HUES48 (cell line): ENCODE data around the gene THEM5.

ENCODE experiments used
- H3K27ac ChIP-seq: one replicate; pipeline ENCODE4 v1.7.0; 2013; ENCODE audit warnings: low read depth, low read length, inconsistent platforms
- H3K27me3 ChIP-seq: 2 replicates; pipeline ENCODE4 v1.6.1; 2013; ENCODE audit warnings: mild to moderate bottlenecking, low read length; ENCODE audit not compliant: control insufficient read depth, insufficient read depth
- H3K36me3 ChIP-seq: 2 replicates; pipeline ENCODE4 v1.6.1; 2013; ENCODE audit warnings: low read length; ENCODE audit not compliant: control insufficient read depth, insufficient read depth
- H3K4me1 ChIP-seq: 2 replicates; pipeline ENCODE4 v1.6.1; 2013; ENCODE audit warnings: mild to moderate bottlenecking, low read length; ENCODE audit not compliant: control insufficient read depth, insufficient read depth
- H3K4me3 ChIP-seq: 2 replicates; pipeline ENCODE4 v1.5.1; 2013; ENCODE audit warnings: mild to moderate bottlenecking, low read depth, low read length
- H3K9ac ChIP-seq: 2 replicates; pipeline ENCODE4 v1.6.1; 2013; ENCODE audit warnings: mild to moderate bottlenecking, low read depth, low read length, moderate library complexity
- H3K9me3 ChIP-seq: 2 replicates; pipeline ENCODE4 v1.6.1; 2013; ENCODE audit warnings: low read length; ENCODE audit not compliant: control insufficient read depth, insufficient read depth

The THEM5 gene

DNA sequence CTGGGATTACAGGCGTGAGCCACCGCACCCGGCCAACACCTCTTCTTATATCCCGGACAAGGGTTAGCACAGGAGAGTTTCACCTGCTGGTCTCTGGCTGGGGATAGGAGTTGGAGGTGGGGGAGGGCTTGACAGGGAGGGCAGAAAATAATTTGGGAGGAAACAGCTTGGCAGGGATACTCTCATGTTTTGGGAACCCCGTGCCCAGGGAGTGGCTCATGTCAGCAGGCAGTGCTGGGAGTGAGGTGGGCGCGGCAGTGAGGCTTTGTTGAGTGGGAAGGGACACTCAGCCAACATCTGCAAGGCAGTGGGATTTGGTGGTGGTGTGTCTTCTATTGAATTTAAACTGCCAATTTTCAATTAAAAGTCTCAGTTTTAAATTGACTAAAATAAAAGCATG lies 1.1 kb upstream of the THEM5 start:
- Histone ChIP-seq H3K4me3 (no peak overlapping the region), H3K27ac (no peak overlapping the region), H3K4me1 (no peaks in the 10 kb centered on the region), H3K9ac (no peak overlapping the region), H3K36me3 (no peaks in the 10 kb centered on the region), H3K9me3 (no peaks in the 10 kb centered on the region), H3K27me3 (peaks cover 32% of the 10 kb centered on the region)

DNA sequence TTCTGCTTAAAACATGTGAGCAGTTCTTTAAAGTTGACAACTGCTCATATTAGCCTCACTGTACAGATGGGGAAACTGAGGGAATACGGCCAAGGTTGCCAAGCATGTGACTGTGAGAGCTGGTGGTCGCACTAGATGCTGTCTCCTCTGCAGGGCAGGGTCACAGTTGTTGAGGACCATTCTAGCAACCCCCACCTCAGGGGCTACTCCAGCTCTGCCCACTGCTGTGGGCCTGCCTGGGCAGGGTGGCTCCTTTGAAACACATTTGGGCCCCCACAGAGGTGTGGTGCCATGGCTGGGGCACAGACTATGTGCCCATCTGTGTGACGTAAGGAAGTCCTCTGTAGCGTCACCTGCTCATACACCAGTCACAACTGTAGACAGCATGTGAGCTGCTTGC lies 779 bp downstream of the THEM5 start:
- Histone ChIP-seq H3K4me3 (no peak overlapping the region), H3K27me3 (peaks cover 13% of the 10 kb centered on the region), H3K9ac (no peak overlapping the region), H3K9me3 (no peaks in the 10 kb centered on the region), H3K27ac (no peak overlapping the region), H3K4me1 (no peaks in the 10 kb centered on the region), H3K36me3 (no peaks in the 10 kb centered on the region)

DNA sequence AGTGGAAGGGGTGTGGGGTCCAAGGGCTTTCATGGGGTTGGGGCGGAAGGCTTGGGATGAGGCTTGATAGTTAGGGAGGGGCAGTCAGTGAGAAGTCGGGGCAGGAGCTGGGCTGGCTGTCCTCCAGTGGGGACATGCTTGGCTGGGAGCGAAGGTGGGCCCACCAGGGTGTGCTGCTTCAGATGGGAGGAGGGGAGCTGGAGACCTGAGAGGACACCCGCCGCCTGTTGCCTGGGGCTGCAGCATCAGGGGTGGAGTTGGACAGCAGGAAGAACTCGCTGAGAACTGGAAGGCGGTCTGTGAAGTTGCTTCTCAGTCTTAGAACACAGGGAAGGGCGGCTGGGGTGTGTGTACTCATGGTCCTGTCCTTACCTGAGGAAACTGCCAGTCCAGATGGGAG lies 1.6 kb downstream of the THEM5 start:
- Histone ChIP-seq H3K27ac (no peak overlapping the region), H3K9me3 (no peaks in the 10 kb centered on the region), H3K36me3 (no peaks in the 10 kb centered on the region), H3K27me3 (peaks cover 5% of the 10 kb centered on the region; the same call in 1 of the 2 replicates), H3K4me3 (no peak overlapping the region), H3K4me1 (no peaks in the 10 kb centered on the region; the same call in 1 of the 2 replicates), H3K9ac (no peak overlapping the region)

DNA sequence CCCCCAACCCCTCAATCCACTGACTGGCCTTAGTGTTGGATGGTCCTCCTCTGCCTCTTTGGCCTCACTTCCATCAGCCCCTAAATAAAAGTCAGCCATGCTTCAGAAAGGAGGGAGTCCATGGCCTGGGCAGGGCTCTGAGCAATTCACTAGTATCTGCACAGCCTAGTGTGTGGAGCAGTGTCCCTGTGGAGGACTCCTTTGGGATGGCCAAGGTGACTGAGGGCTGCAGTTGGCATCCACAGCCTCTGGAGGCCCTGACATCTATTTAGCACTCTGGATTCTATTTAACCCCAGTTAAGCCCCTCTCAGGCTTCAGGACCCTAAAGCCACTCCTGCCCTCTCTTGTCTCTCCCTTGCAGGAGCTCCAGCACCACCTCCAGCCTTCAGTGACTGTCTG lies 3.6 kb downstream of the THEM5 start:
- Histone ChIP-seq H3K4me3 (no peak overlapping the region), H3K27ac (no peak overlapping the region), H3K9me3 (no peaks in the 10 kb centered on the region), H3K36me3 (no peaks in the 10 kb centered on the region), H3K27me3 (peaks cover 5% of the 10 kb centered on the region; the same call in 1 of the 2 replicates), H3K9ac (no peak overlapping the region), H3K4me1 (peaks cover 11% of the 10 kb centered on the region)

DNA sequence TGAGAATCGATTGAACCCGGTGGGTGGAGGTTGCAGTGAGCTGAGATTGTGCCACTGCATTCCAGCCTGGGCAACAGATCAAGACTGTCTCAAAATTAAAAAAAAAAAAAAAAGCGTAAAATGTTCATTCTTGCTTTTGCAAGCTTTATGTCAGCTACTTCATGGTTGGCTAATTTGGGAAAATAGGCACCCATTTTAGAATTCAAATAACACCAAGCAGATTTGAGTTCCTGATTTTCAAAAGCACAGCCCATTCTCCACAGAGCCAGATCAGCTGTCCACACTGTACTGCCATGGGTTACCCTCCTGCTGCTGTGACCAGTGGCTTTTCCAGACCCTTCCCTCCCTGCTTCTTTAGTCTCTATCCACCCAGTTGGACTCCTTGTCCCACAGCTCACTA lies 4.4 kb downstream of the THEM5 start:
- no peak overlapping the region for H3K4me3 ChIP-seq
- H3K36me3 ChIP-seq = no peaks in the 10 kb centered on the region
- no peak overlapping the region for H3K9ac ChIP-seq
- peaks cover 5% of the 10 kb centered on the region; the same call in 1 of the 2 replicates for H3K27me3 ChIP-seq
- H3K27ac ChIP-seq = no peak overlapping the region
- H3K9me3 ChIP-seq = no peaks in the 10 kb centered on the region
- H3K4me1 ChIP-seq = peaks cover 11% of the 10 kb centered on the region

DNA sequence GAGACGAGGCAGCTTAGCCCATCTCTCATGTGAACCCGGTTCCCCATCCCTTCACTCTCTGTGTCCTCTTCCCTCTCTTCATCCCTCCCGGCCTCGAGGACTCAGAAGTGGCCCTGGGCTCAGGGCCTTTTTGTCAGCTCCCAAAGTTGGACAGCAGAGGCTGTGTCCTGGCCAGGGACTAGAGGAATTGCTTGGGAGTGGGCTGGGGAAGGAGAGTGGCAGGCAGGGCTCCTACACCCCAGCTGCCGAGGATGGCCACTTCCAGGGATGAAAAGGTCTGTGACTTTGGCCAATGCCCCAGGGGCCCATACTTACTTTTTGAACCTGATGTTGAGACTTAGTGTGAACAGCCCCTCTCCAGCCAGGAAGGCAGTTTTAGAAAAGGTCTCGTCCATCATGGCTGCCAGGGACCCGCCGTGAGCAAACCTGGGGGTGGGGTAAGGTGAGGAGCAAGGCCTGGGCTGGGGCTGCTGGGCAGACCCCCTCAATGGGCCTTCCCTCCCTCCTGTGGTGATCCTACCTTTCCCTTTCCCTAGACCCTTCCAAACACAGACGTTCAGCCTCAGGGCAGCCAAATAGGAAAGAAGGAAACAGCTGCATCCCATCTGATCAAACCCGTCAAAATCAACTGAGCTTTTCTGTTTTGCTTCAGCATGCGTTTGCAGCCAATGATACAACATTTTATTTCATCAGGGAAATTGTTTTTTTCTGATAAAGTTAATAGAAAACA lies 5.5 kb downstream of the THEM5 start:
- no peaks in the 10 kb centered on the region for H3K36me3 ChIP-seq
- H3K27me3 ChIP-seq = peaks cover 5% of the 10 kb centered on the region; the same call in 1 of the 2 replicates
- H3K9me3 ChIP-seq = no peaks in the 10 kb centered on the region
- no peak overlapping the region for H3K9ac ChIP-seq
- peaks cover 11% of the 10 kb centered on the region for H3K4me1 ChIP-seq
- no peak overlapping the region for H3K27ac ChIP-seq
- H3K4me3 ChIP-seq = no peak overlapping the region

DNA sequence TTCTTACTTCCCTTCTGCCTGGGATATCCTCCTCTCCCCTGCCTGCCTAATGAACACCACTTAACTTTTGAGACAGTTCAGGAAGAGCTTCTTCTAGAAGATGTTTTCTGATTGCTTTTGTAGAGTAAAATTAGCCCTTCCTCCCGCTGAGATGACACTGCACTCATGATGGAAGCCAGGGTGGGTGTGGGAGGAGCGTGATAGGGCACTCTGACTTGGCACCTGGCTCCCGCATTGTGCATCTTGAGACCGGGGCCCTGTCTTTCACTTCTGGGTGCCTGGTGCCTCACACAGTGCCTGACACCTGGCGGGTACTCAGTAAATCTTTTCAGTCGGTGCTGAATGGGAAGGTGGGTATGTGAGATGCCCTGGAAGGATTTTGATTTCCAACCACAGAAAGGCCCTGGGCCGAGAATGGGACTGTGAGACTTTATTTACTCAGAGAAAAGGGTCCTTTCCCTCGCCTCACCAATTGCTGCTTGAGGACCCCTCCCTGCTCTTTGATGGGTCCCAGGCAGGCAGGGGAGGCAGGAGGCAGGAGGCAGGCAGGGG lies 6.8 kb downstream of the THEM5 start:
- Histone ChIP-seq H3K9me3 (no peaks in the 10 kb centered on the region), H3K9ac (no peak overlapping the region), H3K36me3 (no peaks in the 10 kb centered on the region), H3K27ac (peak overlapping the region; percentile 63), H3K4me3 (no peak overlapping the region), H3K4me1 (peaks cover 11% of the 10 kb centered on the region), H3K27me3 (0 out of 2 replicates have a peak, but pooled peaks cover 2% of the 10 kb centered on the region)

DNA sequence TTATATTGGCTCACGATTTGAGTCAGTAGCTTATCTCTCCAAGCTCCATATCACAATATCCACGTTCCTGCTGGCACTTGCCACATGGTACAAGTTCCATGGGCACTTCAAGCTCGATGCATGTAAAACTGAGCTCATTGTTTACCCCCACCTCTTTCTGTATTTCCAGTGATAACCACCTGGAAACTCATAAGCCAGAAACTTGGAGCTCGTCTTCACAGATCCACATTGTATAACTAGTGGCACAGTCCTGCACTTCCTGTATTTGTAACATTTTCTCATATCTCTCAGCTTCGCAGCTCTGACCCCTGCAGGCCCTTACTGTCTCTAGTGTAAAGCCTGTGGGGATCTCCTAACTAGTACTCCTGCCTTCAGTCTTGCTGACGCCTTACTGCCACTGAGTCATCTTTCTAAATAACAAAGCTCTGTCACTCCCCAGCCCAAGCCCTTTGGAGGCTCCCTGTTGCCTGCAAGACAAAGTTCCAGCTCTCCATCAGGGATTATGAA lies 7.4 kb downstream of the THEM5 start:
- Histone ChIP-seq H3K9ac (no peak overlapping the region), H3K9me3 (no peaks in the 10 kb centered on the region), H3K4me1 (peaks cover 11% of the 10 kb centered on the region), H3K36me3 (no peaks in the 10 kb centered on the region), H3K4me3 (no peak overlapping the region), H3K27me3 (peaks cover 8% of the 10 kb centered on the region), H3K27ac (peak overlapping the region; percentile 63)

DNA sequence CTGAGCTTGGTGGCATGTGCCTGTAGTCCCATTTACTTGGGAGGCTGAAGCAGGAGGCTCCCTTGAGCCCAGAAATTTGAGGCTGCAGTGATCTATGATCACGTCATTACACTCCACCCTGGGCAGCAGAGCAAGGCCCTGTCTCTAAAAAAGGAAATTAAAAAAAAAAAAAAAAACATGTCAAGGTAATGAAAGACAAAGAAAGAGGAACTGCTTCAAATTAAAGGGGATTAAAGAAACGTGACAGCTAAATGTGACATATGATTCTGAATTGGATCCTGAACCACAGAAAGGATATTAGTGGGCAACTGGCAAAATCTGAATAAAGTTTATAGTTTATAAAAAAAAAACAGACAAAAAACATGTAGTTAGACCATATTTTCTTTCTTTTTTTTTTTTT lies 10.1 kb downstream of the THEM5 start:
- H3K9ac ChIP-seq = no peak overlapping the region
- H3K4me1 ChIP-seq = peaks cover 19% of the 10 kb centered on the region
- no peaks in the 10 kb centered on the region for H3K36me3 ChIP-seq
- H3K27me3 ChIP-seq = peaks cover 25% of the 10 kb centered on the region
- H3K27ac ChIP-seq = no peak overlapping the region
- H3K4me3 ChIP-seq = no peak overlapping the region
- no peaks in the 10 kb centered on the region for H3K9me3 ChIP-seq

DNA sequence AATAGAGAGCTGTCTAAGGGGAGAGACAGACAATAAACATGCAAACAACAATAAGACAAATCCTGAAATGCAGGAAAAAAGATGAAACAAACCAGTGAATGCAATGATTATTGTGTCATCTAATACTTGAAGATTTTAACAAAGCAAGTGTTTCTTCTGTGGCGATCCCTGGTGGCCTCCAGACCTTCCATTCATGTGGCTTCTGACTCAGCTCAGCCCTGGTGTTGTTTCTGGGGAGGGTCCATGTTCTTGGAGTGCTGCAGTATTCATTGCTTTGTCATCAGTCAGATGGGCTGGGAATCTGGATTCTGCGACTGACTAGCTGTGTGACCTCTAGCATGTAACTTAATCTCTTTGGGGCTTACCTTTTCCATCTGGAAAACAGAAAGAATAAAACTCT lies 12.4 kb downstream of the THEM5 start:
- Histone ChIP-seq H3K4me1 (peaks cover 24% of the 10 kb centered on the region), H3K27ac (no peak overlapping the region), H3K36me3 (no peaks in the 10 kb centered on the region), H3K9me3 (no peaks in the 10 kb centered on the region), H3K4me3 (no peak overlapping the region), H3K9ac (no peak overlapping the region), H3K27me3 (peaks cover 43% of the 10 kb centered on the region)

DNA sequence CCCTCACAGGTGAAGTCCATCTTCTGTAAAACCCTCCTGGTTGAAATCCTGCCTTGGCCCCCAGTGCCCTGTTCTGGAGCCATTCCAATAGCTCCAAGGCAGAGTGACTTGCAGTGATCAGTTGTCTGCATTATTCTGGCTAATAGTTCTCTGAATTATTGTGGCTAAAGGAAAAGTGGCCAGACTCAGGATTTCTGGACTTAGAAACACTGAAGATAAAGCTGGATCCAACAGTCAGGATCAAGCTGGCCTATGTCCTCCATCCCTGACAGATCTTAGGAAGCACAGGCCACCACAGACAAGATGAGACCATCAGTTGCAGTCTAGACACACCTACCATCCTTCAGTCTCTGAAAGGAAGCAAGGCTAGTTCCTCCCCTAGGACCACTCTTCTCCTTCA lies 13.1 kb downstream of the THEM5 start:
- no peaks in the 10 kb centered on the region for H3K9me3 ChIP-seq
- H3K27me3 ChIP-seq = peaks cover 43% of the 10 kb centered on the region
- no peaks in the 10 kb centered on the region for H3K36me3 ChIP-seq
- peaks cover 21% of the 10 kb centered on the region for H3K4me1 ChIP-seq
- no peak overlapping the region for H3K27ac ChIP-seq
- peak overlapping the region; percentile 60 for H3K4me3 ChIP-seq
- no peak overlapping the region; the same call in 1 of the 2 replicates for H3K9ac ChIP-seq
